SK-N-MC (cell line): ENCODE measurements around the gene PAEP.

ENCODE experiments used
- EZH2 ChIP-seq: fragments of 200-600 bp; sonication (generic); IDR thresholded peaks from one replicate; pipeline ENCODE4 v1.6.1; 2017; ENCODE audit warnings: antibody characterized with exemption
- FOXP2 ChIP-seq: optimal IDR thresholded peaks from 2 replicates; pipeline ENCODE3; 2011; ENCODE audit warnings: mild to moderate bottlenecking, moderate library complexity; ENCODE audit not compliant: insufficient read depth; ENCODE audit errors: extremely low read length, control extremely low read depth
- POLR2AphosphoS5 ChIP-seq: IDR thresholded peaks from 2 replicates; pipeline ENCODE4 v1.6.1; 2012; ENCODE audit warnings: mild to moderate bottlenecking, low read depth, low read length, borderline replicate concordance

DNA sequence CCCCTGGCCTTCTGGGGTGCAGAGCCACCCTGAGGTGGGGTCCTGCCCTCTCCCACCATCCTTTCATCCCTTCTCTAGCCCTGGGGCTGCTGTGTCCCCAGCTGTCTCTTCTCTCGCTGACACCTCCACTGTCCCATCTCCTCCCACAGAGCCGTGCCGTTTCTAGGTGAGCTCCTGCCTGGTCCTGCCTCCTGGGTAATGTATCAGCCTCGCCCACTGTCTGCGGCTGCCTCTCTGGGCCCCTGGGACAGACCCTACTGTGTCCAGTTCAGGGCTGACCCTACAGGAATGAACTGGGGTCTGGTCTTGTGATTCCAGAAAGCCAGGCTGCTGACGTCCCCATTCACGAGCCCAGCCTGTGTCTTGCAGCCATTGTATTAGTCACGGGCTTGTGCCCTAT, 4.1 kb downstream of the PAEP start:
- TF ChIP-seq POLR2AphosphoS5, result no peak
- TF ChIP-seq EZH2, result no peak
- no peak for TF ChIP-seq FOXP2
